Activated naive CD8-positive, alpha-beta T cell (primary cell): ENCODE results near the gene PATJ.
"Not testable (repeated sequence)": the region's sequence is repeated elsewhere in the genome, so short reads cannot be mapped to it uniquely, and the experiment has no call there.

ENCODE experiments used
- H3K27ac Mint-ChIP-seq: one replicate; pipeline ENCODE4 v1.8.0; 2021; ENCODE audit warnings: mixed read lengths
- H3K27me3 Mint-ChIP-seq: one replicate; pipeline ENCODE4 v1.8.0; 2021; ENCODE audit warnings: mixed read lengths
- H3K36me3 Mint-ChIP-seq: one replicate; pipeline ENCODE4 v1.8.0; 2021; ENCODE audit warnings: mixed read lengths
- H3K4me1 Mint-ChIP-seq: one replicate; pipeline ENCODE4 v1.8.0; 2021; ENCODE audit warnings: low read depth, mixed read lengths
- H3K4me3 Mint-ChIP-seq: one replicate; pipeline ENCODE4 v1.8.0; 2021; ENCODE audit warnings: mild to moderate bottlenecking, mixed read lengths
- H3K9me3 Mint-ChIP-seq: one replicate; pipeline ENCODE4 v1.8.0; 2021; ENCODE audit warnings: low read depth, mixed read lengths

The PATJ gene

DNA sequence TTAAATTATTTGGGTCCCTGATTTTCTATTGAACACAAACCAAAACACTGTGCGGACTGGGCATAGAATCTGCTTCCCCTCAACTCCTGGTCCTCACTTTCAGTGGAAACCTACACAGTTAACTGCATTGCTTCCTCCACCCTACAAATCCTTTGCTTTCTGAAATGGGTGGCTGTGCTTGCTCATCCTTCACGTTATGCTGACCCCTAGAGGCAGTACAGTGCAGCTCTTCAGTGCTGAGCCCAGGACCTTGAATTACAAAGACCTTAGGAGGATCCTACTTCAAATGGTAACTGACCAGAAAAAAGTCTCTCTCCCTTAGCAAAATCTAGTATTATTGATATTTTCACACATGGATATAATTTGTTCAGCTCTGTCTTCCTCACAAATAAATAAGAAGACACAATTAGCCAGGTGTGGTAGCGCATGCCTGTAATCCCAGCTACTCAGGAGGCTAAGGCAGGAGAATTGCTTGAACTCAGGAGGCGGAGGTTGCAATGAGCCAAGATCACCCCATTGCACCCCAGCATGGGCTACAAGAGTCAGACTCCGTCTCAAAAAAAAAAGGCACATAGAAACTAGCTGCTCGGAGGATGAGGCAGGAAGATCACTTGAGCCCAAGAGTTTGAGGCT lies 388.9 kb downstream of the PATJ start:
- Mint-ChIP-seq H3K27ac (no peak overlapping the region), H3K36me3 (peaks cover 17% of the 10 kb centered on the region), H3K9me3 (no peaks in the 10 kb centered on the region), H3K4me3 (no peak overlapping the region), H3K4me1 (no peaks in the 10 kb centered on the region), H3K27me3 (no peaks in the 10 kb centered on the region)

DNA sequence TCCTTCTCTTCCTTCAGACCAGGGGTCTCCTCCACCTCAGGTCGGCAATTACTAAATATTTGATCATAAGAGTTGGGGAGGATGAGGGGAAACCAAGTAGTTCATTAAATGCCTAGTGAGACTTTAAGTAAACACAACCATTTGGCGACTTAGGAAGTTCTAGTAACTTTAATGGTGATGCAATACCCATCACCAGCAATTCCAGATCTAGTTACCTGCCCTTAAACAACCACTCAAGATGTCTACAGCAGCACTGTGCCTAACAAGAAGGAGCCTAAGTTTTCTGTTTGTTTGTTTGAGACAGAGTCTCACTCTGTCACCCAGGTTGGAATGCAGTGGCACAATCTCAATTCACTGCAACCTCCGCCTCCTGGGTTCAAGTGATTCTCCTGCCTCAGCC lies 395.7 kb downstream of the PATJ start:
- Mint-ChIP-seq H3K27ac (no peak overlapping the region), H3K4me3 (no peak overlapping the region), H3K4me1 (no peaks in the 10 kb centered on the region), H3K9me3 (no peaks in the 10 kb centered on the region), H3K27me3 (no peaks in the 10 kb centered on the region), H3K36me3 (peaks cover 5% of the 10 kb centered on the region)

DNA sequence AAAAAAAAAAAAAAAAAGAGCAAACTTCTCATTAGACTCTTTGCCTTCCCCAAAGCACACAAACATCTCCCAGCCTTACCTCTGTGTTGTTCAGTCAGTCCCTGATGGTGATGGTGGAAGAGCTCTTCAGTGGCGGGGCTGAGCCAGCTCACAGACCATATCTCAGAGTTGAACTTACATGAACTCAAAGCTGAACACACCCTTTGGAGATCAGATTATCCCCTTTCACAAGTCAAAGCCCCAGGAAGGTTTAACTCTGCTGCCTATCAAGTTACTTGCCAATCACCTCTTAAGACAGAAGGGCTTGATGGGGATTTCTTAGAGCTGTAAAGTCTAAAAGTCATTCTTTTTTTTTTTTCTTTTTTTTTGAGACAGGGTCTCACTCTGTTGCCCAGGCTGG lies 397.1 kb downstream of the PATJ start:
- H3K36me3 Mint-ChIP-seq, result peaks cover 5% of the 10 kb centered on the region

DNA sequence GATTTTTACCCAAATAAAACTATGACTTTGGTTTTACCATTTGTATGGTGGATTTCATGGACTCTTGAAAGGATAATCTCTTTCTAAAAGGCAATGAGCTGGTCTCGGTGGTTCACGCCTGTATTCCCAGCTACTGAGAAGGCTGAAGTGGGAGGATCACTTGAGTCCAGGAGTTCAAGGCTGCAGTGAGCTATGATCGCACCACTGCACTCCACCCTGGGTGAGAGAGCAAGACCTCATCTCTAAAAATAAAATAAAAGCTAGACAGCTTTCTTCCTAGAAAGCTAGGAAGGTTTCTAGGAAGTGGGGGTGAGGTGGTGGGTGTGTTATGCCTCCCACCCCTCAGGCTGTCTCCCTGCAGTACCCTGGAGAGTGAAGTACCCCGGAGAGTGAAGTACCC lies 398.4 kb downstream of the PATJ start:
- no peaks in the 10 kb centered on the region for H3K4me1 Mint-ChIP-seq
- no peak overlapping the region for H3K4me3 Mint-ChIP-seq
- peaks cover 5% of the 10 kb centered on the region for H3K36me3 Mint-ChIP-seq
- H3K9me3 Mint-ChIP-seq, result no peaks in the 10 kb centered on the region
- no peaks in the 10 kb centered on the region for H3K27me3 Mint-ChIP-seq
- H3K27ac Mint-ChIP-seq, result no peak overlapping the region

More for the DNA sequence above, 397.1 kb downstream of the PATJ start:
- H3K27ac Mint-ChIP-seq, result no peak overlapping the region
- no peaks in the 10 kb centered on the region for H3K4me1 Mint-ChIP-seq
- no peaks in the 10 kb centered on the region for H3K9me3 Mint-ChIP-seq
- no peaks in the 10 kb centered on the region for H3K27me3 Mint-ChIP-seq
- no peak overlapping the region for H3K4me3 Mint-ChIP-seq

DNA sequence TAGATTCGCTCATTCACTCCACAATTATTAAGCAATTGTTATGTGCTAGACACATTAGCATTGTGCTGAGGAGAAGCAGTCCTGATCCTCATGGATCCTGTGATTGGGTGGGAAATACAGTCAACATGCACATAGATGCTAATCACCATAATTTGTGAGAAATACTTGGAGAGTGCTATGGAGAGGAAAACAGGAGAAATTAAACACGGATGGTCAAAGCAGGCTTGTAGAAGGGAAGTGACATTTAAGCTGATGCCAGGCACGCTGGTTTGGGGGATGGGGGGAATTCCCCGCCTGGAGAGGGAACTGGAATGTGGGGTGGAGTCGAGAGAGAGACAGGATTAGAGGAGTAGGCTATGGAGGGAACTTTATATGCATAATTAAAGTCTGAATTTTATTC lies 400.2 kb downstream of the PATJ start:
- Mint-ChIP-seq H3K27me3 (no peaks in the 10 kb centered on the region), H3K9me3 (no peaks in the 10 kb centered on the region), H3K27ac (no peak overlapping the region), H3K4me1 (no peaks in the 10 kb centered on the region), H3K4me3 (no peak overlapping the region), H3K36me3 (peaks cover 9% of the 10 kb centered on the region)

DNA sequence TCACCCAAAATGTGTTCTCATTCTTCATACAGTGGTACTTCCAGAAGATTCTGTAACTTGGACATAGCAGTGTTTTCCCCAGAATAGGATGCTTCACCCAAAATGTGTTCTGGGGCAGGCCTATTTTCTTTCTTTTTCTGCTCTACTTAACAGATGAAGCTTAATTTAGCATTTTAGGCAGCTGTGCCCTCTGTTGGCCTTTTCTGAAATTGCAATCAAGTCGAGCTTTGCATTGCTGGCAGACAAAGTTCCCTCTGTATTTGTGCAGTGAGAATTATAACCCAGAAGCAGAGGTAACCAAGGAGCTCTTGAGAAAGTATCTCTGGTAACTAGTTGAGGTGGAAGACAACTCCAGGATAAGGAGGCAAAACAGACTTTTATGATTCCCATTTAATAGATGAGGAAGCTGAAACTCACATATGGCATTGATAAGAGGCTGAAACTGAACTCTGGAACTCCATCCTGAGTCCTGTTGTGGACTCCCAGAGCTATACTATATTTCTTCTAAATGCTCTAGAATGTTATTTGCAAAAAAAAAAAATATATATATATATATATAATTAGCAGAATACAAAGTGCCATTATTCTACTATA lies 402.1 kb downstream of the PATJ start:
- Mint-ChIP-seq H3K27ac (no peak overlapping the region), H3K27me3 (no peaks in the 10 kb centered on the region), H3K4me3 (no peak overlapping the region), H3K4me1 (no peaks in the 10 kb centered on the region), H3K9me3 (no peaks in the 10 kb centered on the region), H3K36me3 (peaks cover 8% of the 10 kb centered on the region)

DNA sequence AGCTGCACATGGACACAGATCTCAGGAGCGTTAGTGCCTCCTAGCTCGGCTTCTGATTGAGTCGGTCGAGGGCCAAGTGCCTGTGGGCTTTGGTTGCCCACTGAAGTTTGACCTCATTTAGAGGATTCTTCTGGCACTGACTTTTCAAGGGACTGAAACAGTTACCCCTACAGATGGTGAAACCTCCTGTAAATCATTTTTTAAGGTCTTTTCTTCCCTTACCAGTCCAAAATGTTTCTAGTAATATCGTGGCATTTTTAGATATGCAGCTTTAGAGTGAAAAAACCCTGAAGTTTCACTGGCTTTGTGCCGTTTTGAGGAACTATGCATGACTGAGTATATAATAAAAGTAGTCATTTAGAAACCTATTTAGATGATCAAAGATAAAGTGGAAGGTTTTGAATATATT lies 417.7 kb downstream of the PATJ start:
- no peak overlapping the region for H3K27ac Mint-ChIP-seq
- H3K4me1 Mint-ChIP-seq, result no peaks in the 10 kb centered on the region
- peaks cover 2% of the 10 kb centered on the region for H3K36me3 Mint-ChIP-seq
- H3K9me3 Mint-ChIP-seq, result no peaks in the 10 kb centered on the region
- H3K27me3 Mint-ChIP-seq, result no peaks in the 10 kb centered on the region
- no peak overlapping the region for H3K4me3 Mint-ChIP-seq

DNA sequence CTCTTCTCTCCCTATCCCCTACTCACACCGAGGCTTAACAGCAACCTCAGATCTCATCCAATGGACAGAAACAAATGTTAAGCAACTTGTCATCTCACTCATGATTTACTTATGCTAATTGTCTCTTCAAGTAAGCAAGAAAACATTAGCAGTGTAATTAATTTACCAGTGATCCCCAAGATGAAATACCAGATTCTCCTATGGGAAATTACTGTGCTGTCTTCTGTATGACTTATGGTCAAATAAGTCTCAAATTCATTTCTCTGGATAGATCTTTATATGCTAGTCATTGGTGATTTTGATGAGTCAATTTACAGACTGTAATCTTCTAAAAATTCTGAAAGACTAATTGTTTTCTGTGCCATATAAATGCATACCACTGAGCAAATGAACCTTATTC lies 419.4 kb downstream of the PATJ start:
- H3K4me1 Mint-ChIP-seq, result no peaks in the 10 kb centered on the region
- no peaks in the 10 kb centered on the region for H3K9me3 Mint-ChIP-seq
- H3K4me3 Mint-ChIP-seq, result no peak overlapping the region
- H3K27me3 Mint-ChIP-seq, result no peaks in the 10 kb centered on the region
- H3K36me3 Mint-ChIP-seq, result peaks cover 2% of the 10 kb centered on the region
- no peak overlapping the region for H3K27ac Mint-ChIP-seq

DNA sequence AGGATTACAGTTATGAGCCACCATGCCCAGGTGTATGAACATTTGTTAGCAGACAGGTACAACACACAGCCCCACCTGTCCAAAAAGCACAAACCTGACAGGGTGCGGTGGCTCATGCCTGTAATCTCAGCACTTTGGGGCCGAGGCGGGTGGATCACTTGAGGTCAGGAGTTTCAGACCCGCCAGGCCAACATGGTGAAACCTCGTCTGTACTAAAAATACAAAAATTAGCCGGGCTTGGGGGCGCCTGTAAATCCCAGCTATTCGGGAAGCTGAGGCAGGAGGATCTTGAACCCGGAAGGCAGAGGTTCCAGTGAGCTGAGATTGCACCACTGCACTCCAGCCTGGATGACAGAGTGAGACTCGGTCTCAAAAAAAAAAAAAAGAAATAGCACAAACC lies 428.1 kb downstream of the PATJ start:
- not testable (repeated sequence) for H3K27ac Mint-ChIP-seq, H3K27me3 Mint-ChIP-seq, H3K36me3 Mint-ChIP-seq, H3K9me3 Mint-ChIP-seq, H3K4me3 Mint-ChIP-seq, H3K4me1 Mint-ChIP-seq

DNA sequence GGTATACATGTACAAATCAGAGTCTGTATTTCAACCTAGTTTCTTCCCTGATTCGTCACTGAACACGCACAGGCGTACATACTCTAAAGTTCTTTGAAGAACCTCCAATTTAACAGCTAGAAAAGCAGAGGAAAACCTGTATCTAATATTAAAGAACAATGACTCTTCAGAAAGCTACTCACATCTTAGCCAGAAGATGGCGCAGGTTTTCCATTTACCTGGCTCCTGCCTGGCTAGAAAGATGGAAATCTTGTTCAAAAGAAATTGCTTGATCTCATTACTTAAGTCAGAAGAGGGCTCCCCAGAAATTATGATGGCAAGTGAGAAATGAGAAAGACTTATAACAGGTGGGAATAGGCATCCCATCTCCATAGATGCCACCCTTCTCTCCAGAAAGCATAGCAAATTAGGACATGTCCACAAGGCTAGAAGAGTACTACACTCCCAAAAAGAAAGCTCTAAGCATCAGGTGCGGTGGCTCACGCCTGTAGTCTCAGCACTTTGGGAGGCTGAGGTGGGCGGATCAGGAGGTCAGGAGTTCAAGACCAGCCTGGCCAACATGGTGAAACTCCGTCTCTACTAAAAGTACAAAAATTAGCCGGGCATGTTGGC lies 433.4 kb downstream of the PATJ start:
- Mint-ChIP-seq H3K4me1 (no peaks in the 10 kb centered on the region), H3K4me3 (no peak overlapping the region), H3K27me3 (peaks cover 1% of the 10 kb centered on the region), H3K27ac (no peak overlapping the region), H3K36me3 (no peaks in the 10 kb centered on the region), H3K9me3 (no peaks in the 10 kb centered on the region)

DNA sequence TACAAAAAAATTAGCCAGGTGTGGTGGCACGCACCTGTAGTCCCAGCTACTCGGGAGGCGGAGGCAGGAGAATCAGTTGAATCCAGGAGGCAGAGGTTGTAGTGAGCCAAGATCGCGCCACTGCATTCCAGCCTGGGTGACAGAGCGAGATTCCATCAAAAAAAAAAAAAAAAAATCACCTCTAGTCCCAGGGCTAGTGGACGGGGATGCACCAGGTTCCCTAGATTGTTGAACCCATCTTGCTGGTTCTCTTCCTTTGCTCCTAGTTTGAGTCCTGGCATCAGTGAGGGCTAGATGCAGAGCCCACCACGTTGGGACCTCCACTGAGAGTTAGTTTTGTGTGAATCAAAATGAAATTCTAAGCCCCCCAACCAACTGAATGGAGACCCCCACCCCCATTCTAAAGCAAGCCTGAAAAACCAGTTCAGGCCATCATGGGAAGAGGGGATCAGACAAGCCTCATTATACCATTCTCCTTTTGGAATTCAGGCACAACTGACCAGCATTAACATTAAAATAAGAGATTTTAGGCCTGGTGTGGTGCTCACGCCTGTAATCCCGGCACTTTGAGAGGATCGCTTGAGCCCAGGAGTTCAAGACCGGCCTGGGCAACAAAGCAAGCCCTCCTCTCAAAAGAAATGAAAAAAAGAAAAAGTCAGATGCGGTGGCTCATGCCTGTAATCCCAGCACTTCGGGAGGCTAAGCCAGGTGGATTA lies 434.5 kb downstream of the PATJ start:
- Mint-ChIP-seq H3K4me3 (no peak overlapping the region), H3K27me3 (no peaks in the 10 kb centered on the region), H3K27ac (no peak overlapping the region), H3K9me3 (no peaks in the 10 kb centered on the region), H3K4me1 (no peaks in the 10 kb centered on the region), H3K36me3 (no peaks in the 10 kb centered on the region)

DNA sequence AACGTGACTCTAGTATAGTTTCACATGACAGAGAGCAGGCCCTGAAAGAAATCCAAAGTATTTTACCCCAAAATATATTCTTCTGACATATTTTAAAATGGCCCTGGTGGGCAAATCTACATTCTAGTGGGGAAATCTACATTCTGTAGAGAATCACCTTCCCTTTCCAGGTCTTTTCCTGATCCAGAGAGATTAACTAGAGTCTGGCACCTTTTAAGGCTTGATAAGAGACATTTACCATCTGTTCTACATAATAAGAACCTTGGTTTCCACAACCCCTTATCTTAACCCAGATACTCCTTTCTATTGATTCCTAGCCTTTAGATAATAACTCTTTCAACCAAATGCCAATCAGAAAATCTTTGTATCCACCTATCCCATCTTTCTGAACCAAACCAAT lies 435.3 kb downstream of the PATJ start:
- no peaks in the 10 kb centered on the region for H3K27me3 Mint-ChIP-seq
- no peak overlapping the region for H3K27ac Mint-ChIP-seq
- H3K9me3 Mint-ChIP-seq, result no peaks in the 10 kb centered on the region
- H3K36me3 Mint-ChIP-seq, result no peaks in the 10 kb centered on the region
- H3K4me3 Mint-ChIP-seq, result no peak overlapping the region
- H3K4me1 Mint-ChIP-seq, result no peaks in the 10 kb centered on the region

DNA sequence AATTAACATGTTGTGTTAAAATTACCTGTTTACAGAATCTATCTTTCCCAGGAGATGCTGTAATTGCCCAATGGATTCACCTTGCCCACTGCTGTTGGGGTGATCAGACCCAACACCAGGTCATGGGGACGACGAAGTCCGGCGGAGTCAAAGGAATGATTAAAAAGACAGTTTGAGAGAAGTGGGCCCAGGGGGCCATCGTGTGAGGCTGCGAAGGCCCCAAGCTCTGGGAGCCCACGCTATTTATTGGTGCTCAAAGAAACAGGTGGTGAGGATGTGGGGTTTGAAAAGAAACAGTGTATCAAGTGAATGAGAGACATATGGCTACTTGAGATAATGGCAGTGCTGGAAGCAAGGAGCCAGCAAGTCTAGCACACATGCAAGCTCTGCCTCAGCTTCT lies 436.1 kb downstream of the PATJ start:
- no peaks in the 10 kb centered on the region for H3K36me3 Mint-ChIP-seq
- no peak overlapping the region for H3K4me3 Mint-ChIP-seq
- no peaks in the 10 kb centered on the region for H3K27me3 Mint-ChIP-seq
- no peaks in the 10 kb centered on the region for H3K4me1 Mint-ChIP-seq
- no peak overlapping the region for H3K27ac Mint-ChIP-seq
- H3K9me3 Mint-ChIP-seq, result no peaks in the 10 kb centered on the region

DNA sequence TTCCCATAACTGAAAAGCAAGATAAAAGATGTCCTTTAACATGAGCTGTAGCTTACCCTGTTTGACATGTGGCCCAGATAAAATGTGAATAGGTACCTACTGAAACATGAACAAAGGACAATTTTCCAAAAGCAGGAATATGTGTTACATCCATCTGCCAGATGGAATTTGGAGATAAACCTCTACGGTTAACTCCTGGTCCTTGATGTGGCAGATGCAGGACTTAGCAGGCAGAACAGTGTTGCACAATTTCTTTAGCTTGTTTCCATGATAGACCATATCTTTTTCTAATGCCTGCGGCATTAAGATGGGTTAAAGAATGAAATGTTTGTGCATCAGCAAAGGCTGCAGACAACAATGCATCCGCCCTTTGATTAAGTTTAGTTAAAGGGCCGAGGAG lies 437.8 kb downstream of the PATJ start:
- H3K4me1 Mint-ChIP-seq, H3K27me3 Mint-ChIP-seq: not testable (repeated sequence)

DNA sequence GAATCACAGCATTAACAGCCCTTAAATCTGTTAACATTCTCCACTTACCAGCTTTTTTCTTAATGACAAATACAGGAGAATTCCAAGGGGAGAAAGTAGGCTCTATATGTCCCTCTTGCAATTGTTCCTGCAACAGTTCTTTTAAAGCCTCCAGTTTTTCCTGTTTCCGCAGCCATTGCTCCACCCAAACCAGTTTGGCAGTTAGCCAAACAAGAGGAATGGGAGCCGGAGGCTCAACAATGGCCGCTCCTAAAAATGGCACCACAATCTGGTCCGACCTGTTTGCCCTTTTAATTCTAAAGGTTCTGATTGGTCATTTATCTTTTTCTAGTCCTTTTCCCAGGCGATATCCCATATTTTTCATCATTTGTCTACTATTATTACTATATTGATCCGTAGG lies 438.4 kb downstream of the PATJ start:
- H3K9me3 Mint-ChIP-seq, result no peaks in the 10 kb centered on the region
- peaks cover 1% of the 10 kb centered on the region for H3K27me3 Mint-ChIP-seq
- no peaks in the 10 kb centered on the region for H3K4me1 Mint-ChIP-seq
- no peaks in the 10 kb centered on the region for H3K36me3 Mint-ChIP-seq
- H3K27ac Mint-ChIP-seq, result no peak overlapping the region
- H3K4me3 Mint-ChIP-seq, result no peak overlapping the region

More for the DNA sequence above, 437.8 kb downstream of the PATJ start:
- H3K36me3 Mint-ChIP-seq, H3K27ac Mint-ChIP-seq, H3K9me3 Mint-ChIP-seq, H3K4me3 Mint-ChIP-seq: not testable (repeated sequence)
